ENCODE results near the gene PGM1.

DNA sequence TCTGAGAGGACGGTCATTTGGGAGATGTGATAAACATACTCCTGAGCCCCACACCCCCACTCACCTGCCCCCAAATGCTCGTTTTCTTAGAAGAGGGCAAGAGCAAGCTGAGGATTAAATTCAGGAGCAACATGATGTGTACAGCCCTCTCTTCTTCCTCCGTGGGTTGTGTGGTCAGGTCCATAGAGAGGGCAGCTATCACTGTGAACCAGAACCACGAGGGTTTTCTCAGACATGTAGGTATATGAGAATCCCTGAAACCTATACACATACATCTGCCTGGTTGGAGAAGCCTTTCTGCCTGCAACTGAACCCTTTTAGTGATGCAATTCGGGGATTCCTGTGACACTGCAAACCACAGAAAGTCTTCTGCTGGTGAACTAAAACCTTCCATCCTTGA, 38.9 kb downstream of the PGM1 start:
- TF ChIP-seq, protein P1, sequence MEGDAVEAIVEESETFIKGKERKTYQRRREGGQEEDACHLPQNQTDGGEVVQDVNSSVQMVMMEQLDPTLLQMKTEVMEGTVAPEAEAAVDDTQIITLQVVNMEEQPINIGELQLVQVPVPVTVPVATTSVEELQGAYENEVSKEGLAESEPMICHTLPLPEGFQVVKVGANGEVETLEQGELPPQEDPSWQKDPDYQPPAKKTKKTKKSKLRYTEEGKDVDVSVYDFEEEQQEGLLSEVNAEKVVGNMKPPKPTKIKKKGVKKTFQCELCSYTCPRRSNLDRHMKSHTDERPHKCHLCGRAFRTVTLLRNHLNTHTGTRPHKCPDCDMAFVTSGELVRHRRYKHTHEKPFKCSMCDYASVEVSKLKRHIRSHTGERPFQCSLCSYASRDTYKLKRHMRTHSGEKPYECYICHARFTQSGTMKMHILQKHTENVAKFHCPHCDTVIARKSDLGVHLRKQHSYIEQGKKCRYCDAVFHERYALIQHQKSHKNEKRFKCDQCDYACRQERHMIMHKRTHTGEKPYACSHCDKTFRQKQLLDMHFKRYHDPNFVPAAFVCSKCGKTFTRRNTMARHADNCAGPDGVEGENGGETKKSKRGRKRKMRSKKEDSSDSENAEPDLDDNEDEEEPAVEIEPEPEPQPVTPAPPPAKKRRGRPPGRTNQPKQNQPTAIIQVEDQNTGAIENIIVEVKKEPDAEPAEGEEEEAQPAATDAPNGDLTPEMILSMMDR (IDR thresholded peaks at IDR 0.05; ENCODE audit: extremely low read depth in 1 of 2, insufficient read depth in 1 of 2, low read depth in 1 of 2, low read length in 2 of 2), result no peak
- TF ChIP-seq POLR2AphosphoS5 (IDR thresholded peaks at IDR 0.05; ENCODE audit: insufficient read depth, low read depth, low read length), result no peak
- no peak for TF ChIP-seq POLR2A (IDR thresholded peaks at IDR 0.05; ENCODE audit: low read depth, low read length)
- no peak for TF ChIP-seq GATA2 (IDR thresholded peaks at IDR 0.05; ENCODE audit: insufficient read depth, insufficient read length, low read depth, low read length)
- TF ChIP-seq MAX (IDR thresholded peaks at IDR 0.05; ENCODE audit: insufficient read depth, insufficient read length), result no peak
- TF ChIP-seq EZH2 (IDR thresholded peaks at IDR 0.05; ENCODE audit: borderline replicate concordance, low read depth, low read length, severe bottlenecking), result no peak

All from endothelial cell of umbilical vein (primary cell).